Measurements from ENCODE around the gene RTP3. TPM values are rescaled to one million over a fixed set of nuclear protein-coding genes. Genes with fewer than 3 reads are reported as not detected.

RTP3 gene
- not detected for total RNA-seq

GRCh38 chr3:46497556-46498265, at the start of gene RTP3:
Gene RTP3 (plus strand): TSS chr3:46497976. CDS start chr3:46498063, 87 bp downstream.

GRCh38 chr3:46464326-46465195, 33.2 kb upstream of the RTP3 start, which contains the start of gene LTF:
Gene LTF (minus strand): TSS chr3:46464905. CDS start chr3:46464867, 38 bp downstream.

Other genes with a start within 250 kb of the RTP3 start
- gene CCR2, start 143.9 kb upstream of the RTP3 start, total RNA-seq: 4.7 TPM
- 0.47 TPM for gene CCR5, start 127.0 kb upstream of the RTP3 start, total RNA-seq
- gene CCRL2, start 90.7 kb upstream of the RTP3 start, total RNA-seq: 2.6 TPM
- 24.8 TPM for gene LTF, start 33.1 kb upstream of the RTP3 start, total RNA-seq
- gene LRRC2, start 68.3 kb downstream of the RTP3 start, total RNA-seq: 4.1 TPM
- 0.23 TPM for gene FAM240A, start 114.5 kb downstream of the RTP3 start, total RNA-seq
- 12.2 TPM for gene ALS2CL, start 195.7 kb downstream of the RTP3 start, total RNA-seq
- 0.64 TPM for gene TMIE, start 203.4 kb downstream of the RTP3 start, total RNA-seq
- gene PRSS50, start 219.9 kb downstream of the RTP3 start, total RNA-seq: 0.99 TPM

Measured in metanephros (tissue), 1 donor.